ENCODE results near the gene HHEX.

Gene HHEX

DNA sequence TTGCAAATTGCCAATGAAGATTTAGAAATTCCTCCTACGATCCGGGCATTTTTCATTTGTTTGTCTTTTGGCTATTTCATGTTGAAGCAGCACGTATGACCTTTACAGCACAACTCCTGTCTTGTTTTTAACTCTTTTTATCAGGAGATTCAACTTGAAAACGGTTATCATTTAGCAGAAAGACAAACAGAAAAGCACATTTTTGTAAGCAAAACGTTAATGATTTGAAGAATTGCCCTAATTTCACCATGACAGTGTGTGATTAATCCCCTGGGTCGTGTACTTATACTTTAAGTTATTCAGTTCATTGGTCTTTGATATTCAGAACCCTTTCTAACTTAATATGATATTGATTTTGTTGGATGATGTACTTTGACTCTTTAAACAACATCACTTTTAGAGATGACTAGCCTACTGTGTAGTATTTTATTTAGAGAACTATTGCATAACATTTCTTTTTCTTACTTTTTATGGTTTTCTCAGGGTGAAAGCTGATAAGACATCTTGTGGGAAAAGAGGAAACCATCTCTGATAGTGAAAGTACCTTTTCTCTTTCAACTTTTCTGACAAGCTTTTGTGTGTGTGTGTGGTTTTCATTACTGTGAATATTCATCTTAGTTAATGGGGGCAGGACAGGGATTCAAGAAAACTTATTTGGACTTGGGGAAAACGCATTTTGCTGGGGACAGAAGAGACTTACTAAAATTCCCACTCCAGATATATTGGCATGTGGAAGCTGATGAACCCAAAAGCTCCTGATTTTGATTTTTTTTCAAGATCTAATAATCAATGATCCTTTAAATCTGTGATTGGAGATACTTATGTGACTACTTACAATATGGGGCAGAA is 8.1 kb downstream of the HHEX start:
- Mint-ChIP-seq H3K4me3 (peak overlapping the region; percentile 3 to 26), H3K27ac (no peak overlapping the region), H3K36me3 (ENCODE audit: insufficient read depth) (no peaks in the 10 kb centered on the region), H3K9me3 (no peaks in the 10 kb centered on the region), H3K27me3 (peaks cover 58 to 59% of the 10 kb centered on the region in 2 donors), H3K4me1 (ENCODE audit: low read depth in 2 of 2) (peaks cover 14 to 18% of the 10 kb centered on the region in 2 donors)
- peak; percentile 58 for ATAC-seq (replicated peaks)
- DNase-seq: no peak

DNA sequence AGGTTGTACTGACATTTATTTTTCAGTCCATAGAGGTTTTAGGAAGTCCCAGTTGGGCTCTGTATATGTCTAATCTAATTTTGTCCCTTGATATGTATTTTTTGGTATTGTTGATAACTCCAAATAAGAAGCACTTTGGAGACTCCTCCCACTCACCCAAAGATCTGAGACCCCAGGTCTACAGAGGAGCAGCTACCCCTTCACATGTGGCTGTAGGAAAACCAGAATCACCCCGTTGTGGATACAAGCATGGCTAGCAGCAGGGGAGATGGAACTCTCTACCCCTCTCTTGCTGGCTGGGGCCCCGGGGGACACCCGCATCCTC is 9.4 kb downstream of the HHEX start:
- no peak for ATAC-seq (replicated peaks)

DNA sequence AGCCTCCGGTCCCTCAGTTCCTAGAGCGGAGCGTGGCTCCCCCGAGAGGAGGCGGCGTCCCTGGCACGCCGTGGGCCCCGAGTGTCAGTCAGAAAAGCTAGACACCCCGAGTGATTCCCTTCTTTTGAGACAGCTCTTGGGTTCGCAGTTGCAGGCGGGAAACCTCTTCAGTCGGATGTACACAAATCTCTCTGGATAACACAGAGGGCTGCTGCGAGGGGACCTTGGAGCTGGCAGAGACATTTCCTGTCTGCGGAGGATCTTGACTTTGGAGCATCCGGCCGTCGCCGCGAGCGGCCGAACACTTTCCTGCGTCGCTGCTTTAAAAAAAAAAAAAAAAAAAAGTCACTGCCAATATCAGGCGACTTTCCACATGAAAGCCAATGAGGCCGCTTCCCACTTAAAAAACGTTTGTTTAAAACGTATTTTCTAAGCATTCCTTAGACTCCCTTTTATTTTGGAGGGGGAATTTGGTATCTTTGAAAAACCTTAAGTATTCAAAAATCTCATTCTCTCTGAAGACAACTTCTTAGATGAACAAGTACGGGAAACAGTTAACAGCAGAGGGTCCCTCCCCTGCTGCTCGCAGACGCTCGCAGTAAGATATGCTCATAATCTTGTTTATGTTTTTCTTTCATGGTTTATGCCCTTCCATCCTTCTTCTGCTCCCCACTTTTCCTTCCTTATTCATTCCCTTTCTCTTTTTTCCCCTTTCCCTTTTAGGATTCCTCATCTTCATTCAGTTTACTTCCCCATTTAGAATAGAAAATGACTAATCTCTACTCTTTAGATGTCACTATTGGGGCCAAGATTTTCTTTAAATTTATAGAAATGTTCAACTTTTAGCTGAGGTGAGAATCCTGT is 10.0 kb downstream of the HHEX start:
- H3K4me1 Mint-ChIP-seq (ENCODE audit: low read depth in 2 of 2): peaks cover 14 to 18% of the 10 kb centered on the region in 2 donors
- DNase-seq (peak in 1 of 3 experiments; percentile 27), ATAC-seq (replicated peaks) (peak; percentile 71)
- H3K36me3 Mint-ChIP-seq (ENCODE audit: insufficient read depth): no peaks in the 10 kb centered on the region
- H3K27ac Mint-ChIP-seq: no peak overlapping the region
- peak overlapping the region; percentile 64 to 75 for H3K4me3 Mint-ChIP-seq
- peaks cover 70 to 73% of the 10 kb centered on the region in 2 donors for H3K27me3 Mint-ChIP-seq
- H3K9me3 Mint-ChIP-seq: no peaks in the 10 kb centered on the region

More for the DNA sequence above, 9.4 kb downstream of the HHEX start:
- Mint-ChIP-seq H3K4me3 (peak overlapping the region; percentile 64 to 75), H3K36me3 (ENCODE audit: insufficient read depth) (no peaks in the 10 kb centered on the region), H3K4me1 (ENCODE audit: low read depth in 2 of 2) (peaks cover 14 to 18% of the 10 kb centered on the region in 2 donors), H3K9me3 (no peaks in the 10 kb centered on the region), H3K27ac (no peak overlapping the region), H3K27me3 (peaks cover 67 to 68% of the 10 kb centered on the region in 2 donors)
- DNase-seq: no peak

DNA sequence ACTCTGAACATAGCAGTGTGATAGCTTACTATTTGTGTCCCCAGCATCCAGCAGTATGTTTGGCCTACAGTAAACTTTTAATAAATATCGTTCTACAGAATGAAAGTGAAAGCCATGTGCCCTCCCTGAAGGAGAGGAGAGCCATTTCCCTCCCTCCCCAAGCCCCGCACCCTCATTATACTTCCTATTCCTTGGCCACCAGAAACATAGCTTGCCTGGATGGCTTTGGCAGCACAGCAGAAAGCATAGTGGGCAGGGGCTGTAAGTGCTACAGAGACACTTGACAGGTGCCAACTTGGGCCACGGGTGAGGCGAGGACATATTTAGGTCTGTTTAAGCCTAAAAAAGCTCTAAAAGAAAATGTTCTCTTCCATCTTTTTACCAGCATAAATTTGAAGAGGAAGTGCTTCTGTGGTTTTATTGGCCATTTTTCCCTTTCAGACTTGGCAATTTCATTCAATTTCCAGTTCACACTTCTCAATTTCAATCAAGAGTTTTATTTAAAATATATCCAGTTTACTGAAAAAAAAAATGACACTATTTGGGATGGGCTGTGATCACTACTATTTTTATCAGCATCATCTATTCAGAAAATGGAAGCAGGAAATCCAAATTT is 12.7 kb downstream of the HHEX start:
- ATAC-seq (replicated peaks): no peak

DNA sequence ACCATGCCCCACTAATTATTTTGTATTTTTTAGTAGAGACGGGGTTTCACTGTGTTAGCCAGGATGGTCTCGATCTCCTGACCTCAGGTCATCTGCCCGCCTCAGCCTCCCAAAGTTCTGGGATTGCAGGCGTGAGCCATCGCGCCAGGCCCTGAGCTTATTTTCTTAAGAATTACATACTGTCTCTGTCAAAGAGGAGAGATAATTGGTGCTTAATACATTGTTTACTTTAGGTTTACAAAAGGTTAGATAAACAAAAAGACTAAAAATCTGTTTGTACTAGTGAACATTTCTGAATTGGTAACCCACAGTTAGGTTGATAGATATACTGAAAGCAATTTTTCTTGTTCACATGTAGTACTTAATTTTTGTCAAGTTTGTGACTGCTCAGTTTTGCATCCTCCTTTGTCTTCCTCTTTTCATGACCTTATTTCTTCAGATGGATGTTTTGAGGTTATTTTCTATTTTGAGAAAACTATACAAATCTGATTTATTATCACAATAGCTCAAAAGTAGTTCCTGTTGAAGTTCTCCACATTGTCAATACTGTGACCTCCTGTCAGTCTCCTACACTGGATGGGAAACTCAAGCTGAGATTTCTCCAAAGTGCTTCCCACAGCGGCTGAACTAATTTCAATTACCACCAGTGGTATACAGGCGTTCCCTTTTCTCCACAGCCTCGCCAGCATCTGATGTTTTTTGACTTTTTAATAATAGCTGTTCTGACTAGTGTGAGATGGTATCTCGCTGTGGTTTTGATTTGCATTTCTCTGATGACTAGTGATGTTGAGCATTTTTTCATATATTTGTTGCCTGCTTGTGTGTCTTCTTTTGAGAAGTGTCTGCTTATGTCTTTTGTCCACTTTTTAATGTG is 22.5 kb downstream of the HHEX start:
- no peak for DNase-seq
- Mint-ChIP-seq H3K27me3 (peaks cover 18 to 31% of the 10 kb centered on the region in 2 donors), H3K9me3 (no peaks in the 10 kb centered on the region), H3K4me3 (no peak overlapping the region), H3K36me3 (ENCODE audit: insufficient read depth) (no peaks in the 10 kb centered on the region), H3K4me1 (ENCODE audit: low read depth in 2 of 2) (peaks cover 0 to 3% of the 10 kb centered on the region in 2 donors), H3K27ac (no peak overlapping the region)
- ATAC-seq (replicated peaks): no peak

More for the DNA sequence above, 12.7 kb downstream of the HHEX start:
- no peak for DNase-seq
- Mint-ChIP-seq H3K27ac (no peak overlapping the region), H3K27me3 (peaks cover 73 to 74% of the 10 kb centered on the region in 2 donors), H3K36me3 (ENCODE audit: insufficient read depth) (no peaks in the 10 kb centered on the region), H3K4me3 (no peak overlapping the region), H3K9me3 (no peaks in the 10 kb centered on the region), H3K4me1 (ENCODE audit: low read depth in 2 of 2) (peaks cover 14 to 18% of the 10 kb centered on the region in 2 donors)

DNA sequence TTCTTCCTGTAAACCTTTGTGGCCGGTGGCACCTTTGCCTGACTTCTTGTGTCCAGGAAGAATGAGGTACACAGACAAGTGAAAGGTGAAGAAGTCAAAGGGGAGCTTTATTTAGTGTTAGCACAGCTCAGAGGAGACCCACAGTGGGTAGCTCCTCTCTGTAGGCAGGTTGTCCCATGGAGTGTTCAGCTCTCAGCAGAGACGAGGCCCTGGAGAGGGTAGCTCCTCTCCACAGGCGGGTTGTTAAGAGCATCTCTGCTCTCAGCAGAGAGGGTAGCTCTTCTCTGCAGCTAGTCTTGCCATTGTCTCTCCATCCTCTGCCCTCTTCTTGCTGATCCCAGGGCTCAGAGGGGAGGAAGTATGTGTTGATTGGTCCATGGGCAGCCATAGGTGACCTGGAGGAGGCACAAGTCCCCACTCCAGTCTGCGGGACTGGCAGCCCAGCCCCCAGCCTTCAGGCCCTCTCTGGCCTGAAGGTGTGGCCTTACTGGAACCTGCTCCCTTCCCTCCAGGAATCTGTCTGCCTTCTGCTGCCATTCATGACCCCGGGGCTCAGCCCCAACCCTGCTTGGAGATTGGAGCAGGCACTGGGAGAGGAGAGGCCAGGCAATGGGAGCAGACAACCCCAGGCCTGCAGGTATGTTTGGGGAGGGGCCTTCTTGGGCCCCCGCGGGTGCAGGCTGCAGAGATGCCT is 24.5 kb downstream of the HHEX start:
- no peak overlapping the region for H3K27ac Mint-ChIP-seq
- H3K9me3 Mint-ChIP-seq: no peaks in the 10 kb centered on the region
- DNase-seq: no peak
- no peaks in the 10 kb centered on the region for H3K36me3 Mint-ChIP-seq (ENCODE audit: insufficient read depth)
- H3K4me3 Mint-ChIP-seq: no peak overlapping the region
- H3K27me3 Mint-ChIP-seq: peaks cover 17 to 48% of the 10 kb centered on the region in 2 donors
- no peak for ATAC-seq (replicated peaks)
- H3K4me1 Mint-ChIP-seq (ENCODE audit: low read depth in 2 of 2): peaks cover 0 to 3% of the 10 kb centered on the region in 2 donors

DNA sequence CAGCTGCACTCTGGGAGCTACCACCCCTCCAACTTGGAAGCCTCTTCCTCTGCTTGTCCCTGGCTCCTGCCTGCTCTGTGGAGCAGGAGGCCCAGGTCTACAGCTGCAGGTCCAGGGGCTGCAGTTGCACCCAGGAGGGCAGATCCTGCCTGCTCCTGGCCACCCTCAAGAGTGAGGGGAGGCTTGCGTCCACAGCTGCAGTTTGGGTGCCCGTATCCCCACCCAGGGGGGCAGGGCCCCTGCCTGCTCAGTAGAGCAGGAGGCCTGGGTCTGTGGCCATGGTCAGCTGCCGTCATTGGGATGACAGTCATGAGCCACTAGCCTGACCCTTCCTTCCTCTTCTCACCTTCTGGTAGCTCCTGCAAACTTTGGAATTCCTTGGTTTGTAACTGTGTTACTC is 25.1 kb downstream of the HHEX start:
- no peaks in the 10 kb centered on the region for H3K9me3 Mint-ChIP-seq
- ATAC-seq (replicated peaks) (no peak), DNase-seq (no peak)
- H3K27me3 Mint-ChIP-seq: peaks cover 23 to 53% of the 10 kb centered on the region in 2 donors
- H3K4me1 Mint-ChIP-seq (ENCODE audit: low read depth in 2 of 2): peaks cover 0 to 3% of the 10 kb centered on the region in 2 donors
- no peak overlapping the region for H3K27ac Mint-ChIP-seq
- no peak overlapping the region for H3K4me3 Mint-ChIP-seq
- H3K36me3 Mint-ChIP-seq (ENCODE audit: insufficient read depth): no peaks in the 10 kb centered on the region

DNA sequence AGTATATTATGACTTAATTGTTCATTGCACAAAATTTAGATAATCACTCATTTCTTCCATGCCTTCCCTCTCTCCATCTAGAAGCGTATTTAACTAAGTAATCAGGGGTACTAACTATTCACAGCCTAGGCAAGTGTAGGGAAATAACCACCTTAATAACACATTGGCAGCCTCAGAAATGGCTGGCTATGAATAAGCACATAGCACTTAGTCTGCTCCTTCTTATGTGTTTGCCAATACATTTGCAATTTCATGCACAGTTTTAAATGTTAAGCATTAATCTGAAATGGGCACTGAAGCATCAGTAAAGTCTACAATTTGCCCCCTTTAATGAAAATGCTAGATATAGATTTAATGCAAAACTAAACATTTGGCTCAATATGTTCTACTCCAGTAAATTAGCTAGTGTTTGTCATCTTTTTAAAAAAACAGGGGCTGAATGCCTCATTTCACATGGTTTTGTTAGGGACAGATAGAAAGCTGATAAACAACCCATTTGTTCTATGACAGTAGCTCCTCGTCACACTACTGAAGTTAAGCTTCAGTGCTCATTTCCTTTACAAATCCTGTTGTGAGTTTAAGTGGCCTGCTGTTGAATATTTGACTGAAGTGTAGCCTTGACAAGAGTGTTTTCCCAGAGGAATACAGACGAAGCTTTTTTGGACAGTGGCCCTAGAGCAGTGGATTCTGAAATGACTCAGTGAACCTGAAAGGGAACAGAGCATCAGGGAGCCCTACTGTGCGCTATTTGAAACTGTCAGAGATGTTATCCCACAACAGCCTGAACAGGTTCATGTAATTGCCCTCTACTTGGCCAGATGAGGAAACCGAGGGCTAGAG is 30.5 kb downstream of the HHEX start:
- H3K27ac Mint-ChIP-seq: no peak overlapping the region

DNA sequence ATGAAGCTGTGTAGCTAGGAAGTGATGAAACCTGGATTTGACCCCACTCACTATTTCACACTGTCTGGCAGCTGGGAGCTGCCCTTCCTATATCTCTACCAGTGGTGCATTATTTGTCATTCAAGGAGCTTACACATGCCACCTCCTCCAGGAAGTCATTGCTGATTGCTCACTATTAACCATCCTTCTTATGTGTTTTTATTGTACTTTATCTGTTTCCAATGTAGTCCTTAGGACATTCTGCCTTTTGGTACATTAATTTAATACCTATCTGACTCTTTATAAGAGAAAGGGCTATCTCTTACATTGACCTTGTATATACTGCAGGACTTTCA is 31.0 kb downstream of the HHEX start:
- Mint-ChIP-seq H3K27me3 (peaks cover 43 to 64% of the 10 kb centered on the region in 2 donors), H3K27ac (no peak overlapping the region), H3K4me3 (no peak overlapping the region), H3K36me3 (ENCODE audit: insufficient read depth) (no peaks in the 10 kb centered on the region), H3K9me3 (no peaks in the 10 kb centered on the region), H3K4me1 (ENCODE audit: low read depth in 2 of 2) (no peaks in the 10 kb centered on the region)
- DNase-seq: no peak
- no peak for ATAC-seq (replicated peaks)

More for the DNA sequence above, 30.5 kb downstream of the HHEX start:
- H3K9me3 Mint-ChIP-seq: no peaks in the 10 kb centered on the region
- DNase-seq: no peak
- H3K36me3 Mint-ChIP-seq (ENCODE audit: insufficient read depth): no peaks in the 10 kb centered on the region
- H3K4me3 Mint-ChIP-seq: no peak overlapping the region
- H3K4me1 Mint-ChIP-seq (ENCODE audit: low read depth in 2 of 2): no peaks in the 10 kb centered on the region
- H3K27me3 Mint-ChIP-seq: peaks cover 43 to 70% of the 10 kb centered on the region in 2 donors
- no peak for ATAC-seq (replicated peaks)

DNA sequence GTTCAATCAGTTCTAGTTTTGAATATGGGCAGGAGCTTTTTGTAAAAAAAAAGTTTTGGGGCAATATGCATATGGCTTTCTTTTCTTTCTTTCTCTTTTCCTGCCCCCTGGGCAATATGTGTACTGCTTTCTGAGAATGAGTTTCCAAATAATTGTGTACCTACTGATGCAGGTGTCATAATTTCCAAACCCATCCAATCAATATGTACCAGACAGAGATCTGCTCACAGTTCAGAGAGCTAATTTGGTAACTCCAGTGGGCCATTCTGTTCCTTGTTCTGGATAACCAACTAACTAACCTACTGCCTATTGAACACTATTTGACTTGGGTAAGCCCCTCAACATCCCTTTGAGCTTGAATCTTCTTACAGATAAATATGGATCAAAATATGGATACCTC is 32.6 kb downstream of the HHEX start:
- Mint-ChIP-seq H3K4me3 (no peak overlapping the region), H3K27ac (no peak overlapping the region), H3K4me1 (ENCODE audit: low read depth in 2 of 2) (no peaks in the 10 kb centered on the region), H3K36me3 (ENCODE audit: insufficient read depth) (no peaks in the 10 kb centered on the region), H3K27me3 (peaks cover 46 to 56% of the 10 kb centered on the region in 2 donors), H3K9me3 (no peaks in the 10 kb centered on the region)
- DNase-seq (no peak), ATAC-seq (replicated peaks) (no peak)

DNA sequence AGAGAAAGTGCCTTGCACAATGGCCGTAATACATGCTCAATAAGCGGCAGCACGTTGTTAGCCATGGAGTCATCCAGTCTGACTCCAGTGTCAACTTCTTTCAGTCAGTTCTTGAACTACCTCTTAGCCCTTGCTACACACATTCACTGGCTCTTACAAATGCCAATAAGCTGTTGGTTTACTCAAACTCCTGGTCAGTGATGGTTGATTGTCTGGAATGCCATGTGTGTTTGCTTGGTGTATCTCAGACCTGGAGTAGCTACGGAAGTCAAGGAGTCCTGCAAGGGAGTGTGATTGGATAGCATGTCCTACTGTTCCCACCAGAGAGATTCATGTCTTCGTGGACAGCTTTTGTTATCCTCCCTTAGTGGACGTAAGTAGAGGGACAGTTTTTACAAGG is 37.4 kb downstream of the HHEX start:
- H3K9me3 Mint-ChIP-seq: no peaks in the 10 kb centered on the region
- peaks cover 30 to 40% of the 10 kb centered on the region in 2 donors for H3K27me3 Mint-ChIP-seq
- H3K36me3 Mint-ChIP-seq (ENCODE audit: insufficient read depth): no peaks in the 10 kb centered on the region
- ATAC-seq (replicated peaks): no peak
- no peak overlapping the region for H3K27ac Mint-ChIP-seq
- no peaks in the 10 kb centered on the region for H3K4me1 Mint-ChIP-seq (ENCODE audit: low read depth in 2 of 2)
- H3K4me3 Mint-ChIP-seq: no peak overlapping the region
- no peak for DNase-seq

DNA sequence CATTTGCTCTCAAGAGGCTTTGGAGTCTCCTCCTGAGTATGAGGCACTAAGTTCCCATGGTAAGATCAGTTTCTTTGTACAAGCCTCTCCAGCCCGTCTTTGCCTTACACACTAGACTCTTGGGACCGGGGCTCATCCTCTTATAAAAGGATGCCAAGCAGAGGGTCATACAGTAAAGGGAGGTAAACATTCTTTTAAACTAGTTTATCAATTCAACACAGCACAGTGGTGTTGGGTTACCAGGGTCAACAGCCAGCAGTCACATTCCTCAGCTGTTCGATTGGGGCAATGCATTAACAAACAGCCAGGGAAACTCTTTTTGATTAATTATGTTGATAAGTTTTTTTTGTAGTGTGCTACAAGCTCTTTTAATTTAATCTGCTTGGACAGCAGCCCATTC is 37.8 kb downstream of the HHEX start:
- ATAC-seq (replicated peaks) (no peak), DNase-seq (no peak)
- peaks cover 27 to 38% of the 10 kb centered on the region in 2 donors for H3K27me3 Mint-ChIP-seq
- no peak overlapping the region for H3K27ac Mint-ChIP-seq
- no peaks in the 10 kb centered on the region for H3K9me3 Mint-ChIP-seq
- H3K4me3 Mint-ChIP-seq: no peak overlapping the region
- H3K4me1 Mint-ChIP-seq (ENCODE audit: low read depth in 2 of 2): no peaks in the 10 kb centered on the region
- H3K36me3 Mint-ChIP-seq (ENCODE audit: insufficient read depth): no peaks in the 10 kb centered on the region
